Progenitor cell of endocrine pancreas (in vitro differentiated cells): ENCODE results near the gene CNPY4. TPM values are rescaled to one million over a fixed set of nuclear protein-coding genes. Genes with fewer than 3 reads are reported as not detected.

Experiments
- DNase-seq: peaks from one replicate; pipeline ENCODE4 v3.0.0; 2021; ENCODE audit warnings: low spot score; ENCODE audit not compliant: unreplicated experiment
- H3K27ac Mint-ChIP-seq: 2 replicates; pipeline ENCODE4 v1.8.0; 2021; ENCODE audit warnings: mild to moderate bottlenecking, moderate library complexity, mixed read lengths
- H3K27me3 Mint-ChIP-seq: 2 replicates; pipeline ENCODE4 v1.8.0; 2021; ENCODE audit warnings: mixed read lengths
- H3K36me3 Mint-ChIP-seq: 2 replicates; pipeline ENCODE4 v1.8.0; 2022; ENCODE audit warnings: mixed read lengths; ENCODE audit not compliant: insufficient read depth
- H3K4me1 Mint-ChIP-seq: 2 replicates; pipeline ENCODE4 v1.8.0; 2021; ENCODE audit warnings: low read depth, mixed read lengths
- H3K4me3 Mint-ChIP-seq: 2 replicates; pipeline ENCODE4 v1.8.0; 2021; ENCODE audit warnings: low read depth, mild to moderate bottlenecking, moderate library complexity, mixed read lengths
- H3K9me3 Mint-ChIP-seq: 2 replicates; pipeline ENCODE4 v1.8.0; 2021; ENCODE audit warnings: low read depth, mixed read lengths
- total RNA-seq: library from RNA; stranded (reverse); gene quantifications from 2 replicates; pipeline ENCODE4 v1.2.1, GENCODE V29; 2021
- TF ChIP-seq, protein P1 (sequence below): fragments of 200-600 bp; sonication (generic); IDR thresholded peaks from one replicate; pipeline ENCODE4 v1.5.0; 2021; ENCODE audit warnings: antibody characterized with exemption, mild to moderate bottlenecking; ENCODE audit not compliant: unreplicated experiment

The CNPY4 gene
- total RNA-seq, 1 donor from 2014 or later = 25.5 TPM

DNA sequence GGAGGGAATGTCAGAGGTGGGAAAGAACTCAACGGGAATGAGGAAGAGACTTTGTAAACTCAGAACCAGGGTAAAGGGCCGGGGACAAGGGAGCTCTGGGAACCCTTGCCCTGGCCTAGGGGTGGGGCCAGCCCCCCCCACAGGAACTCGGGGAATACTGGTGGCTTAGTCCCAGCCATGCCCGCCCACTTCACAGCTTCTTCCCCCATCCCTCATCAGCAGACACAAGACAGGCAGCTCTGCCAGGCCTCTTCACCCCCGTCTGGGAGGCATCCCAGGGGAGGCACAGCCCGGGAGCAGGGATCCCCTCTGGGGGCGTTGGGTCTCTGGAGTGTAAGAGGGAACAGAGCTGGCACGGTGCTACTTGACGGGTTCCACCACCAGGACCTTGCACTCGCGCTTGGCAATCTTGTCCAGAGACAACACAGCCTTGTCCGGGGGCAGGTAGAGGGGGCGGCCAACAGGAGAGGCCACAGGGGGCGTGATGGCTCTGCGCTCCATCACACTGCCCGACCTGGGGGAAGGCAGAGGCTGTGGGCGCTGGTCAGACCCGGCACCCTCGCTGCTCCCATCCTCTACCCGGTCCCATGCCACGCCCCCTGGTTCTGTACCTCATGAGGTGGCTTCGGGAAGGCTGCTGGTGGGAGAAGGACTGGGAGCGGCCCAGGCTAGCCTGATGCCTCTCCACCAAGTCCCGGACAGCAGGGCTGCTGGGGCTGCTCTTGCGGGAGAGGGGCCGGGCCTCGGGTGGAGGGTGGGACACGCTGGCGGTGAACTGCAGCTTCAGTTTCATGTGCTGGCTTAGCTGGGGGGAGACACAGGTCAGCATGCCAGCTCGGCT lies 35.4 kb downstream of the CNPY4 start:
- Mint-ChIP-seq H3K4me1 (peaks cover 11% of the 10 kb centered on the region), H3K4me3 (no peak overlapping the region), H3K27ac (no peak overlapping the region), H3K27me3 (no peaks in the 10 kb centered on the region), H3K36me3 (peaks cover 15% of the 10 kb centered on the region), H3K9me3 (no peaks in the 10 kb centered on the region)
- no peak for DNase-seq
- TF ChIP-seq, protein P1, sequence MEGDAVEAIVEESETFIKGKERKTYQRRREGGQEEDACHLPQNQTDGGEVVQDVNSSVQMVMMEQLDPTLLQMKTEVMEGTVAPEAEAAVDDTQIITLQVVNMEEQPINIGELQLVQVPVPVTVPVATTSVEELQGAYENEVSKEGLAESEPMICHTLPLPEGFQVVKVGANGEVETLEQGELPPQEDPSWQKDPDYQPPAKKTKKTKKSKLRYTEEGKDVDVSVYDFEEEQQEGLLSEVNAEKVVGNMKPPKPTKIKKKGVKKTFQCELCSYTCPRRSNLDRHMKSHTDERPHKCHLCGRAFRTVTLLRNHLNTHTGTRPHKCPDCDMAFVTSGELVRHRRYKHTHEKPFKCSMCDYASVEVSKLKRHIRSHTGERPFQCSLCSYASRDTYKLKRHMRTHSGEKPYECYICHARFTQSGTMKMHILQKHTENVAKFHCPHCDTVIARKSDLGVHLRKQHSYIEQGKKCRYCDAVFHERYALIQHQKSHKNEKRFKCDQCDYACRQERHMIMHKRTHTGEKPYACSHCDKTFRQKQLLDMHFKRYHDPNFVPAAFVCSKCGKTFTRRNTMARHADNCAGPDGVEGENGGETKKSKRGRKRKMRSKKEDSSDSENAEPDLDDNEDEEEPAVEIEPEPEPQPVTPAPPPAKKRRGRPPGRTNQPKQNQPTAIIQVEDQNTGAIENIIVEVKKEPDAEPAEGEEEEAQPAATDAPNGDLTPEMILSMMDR = no peak

DNA sequence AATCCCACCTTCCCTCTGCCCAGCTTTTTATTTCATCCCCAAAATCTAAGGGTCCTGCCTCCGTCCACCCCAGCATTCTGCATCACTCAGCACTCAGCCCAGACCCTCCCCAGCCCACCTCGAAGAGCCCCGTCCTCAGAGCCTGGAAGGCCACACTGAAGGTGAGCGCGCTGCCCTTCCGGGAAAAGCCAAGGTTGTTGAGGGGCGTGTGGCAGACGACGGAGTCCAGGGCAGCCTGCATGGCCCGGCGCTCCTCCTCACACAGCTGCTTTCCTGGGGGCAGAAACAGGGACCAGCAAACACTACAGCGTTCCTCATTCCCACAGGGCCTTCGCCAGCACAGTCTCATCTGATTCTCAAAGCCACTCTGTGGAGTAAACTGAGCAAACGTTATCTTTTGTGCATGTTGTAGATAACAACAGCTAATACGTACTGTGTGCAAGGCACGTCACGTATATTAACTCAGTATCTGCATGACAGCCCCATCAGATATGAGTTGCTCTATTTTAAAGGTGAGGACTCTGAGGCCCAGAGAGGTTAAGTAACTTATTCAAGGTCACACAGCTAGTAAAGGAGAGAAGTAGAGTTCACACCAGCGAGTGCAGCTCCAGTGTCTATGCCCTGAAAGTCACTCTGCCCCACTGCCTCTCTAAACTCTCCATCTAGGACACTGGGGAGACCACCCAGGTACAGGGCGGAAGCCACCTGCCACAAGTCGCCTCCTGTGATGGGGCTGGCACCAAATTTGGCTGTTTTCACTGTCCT lies 36.3 kb downstream of the CNPY4 start:
- H3K27me3 Mint-ChIP-seq = no peaks in the 10 kb centered on the region
- no peak overlapping the region for H3K27ac Mint-ChIP-seq
- TF ChIP-seq, protein P1 = no peak
- H3K4me3 Mint-ChIP-seq = no peak overlapping the region
- H3K9me3 Mint-ChIP-seq = no peaks in the 10 kb centered on the region
- H3K4me1 Mint-ChIP-seq = peaks cover 9% of the 10 kb centered on the region
- DNase-seq = no peak
- H3K36me3 Mint-ChIP-seq = peaks cover 11% of the 10 kb centered on the region

DNA sequence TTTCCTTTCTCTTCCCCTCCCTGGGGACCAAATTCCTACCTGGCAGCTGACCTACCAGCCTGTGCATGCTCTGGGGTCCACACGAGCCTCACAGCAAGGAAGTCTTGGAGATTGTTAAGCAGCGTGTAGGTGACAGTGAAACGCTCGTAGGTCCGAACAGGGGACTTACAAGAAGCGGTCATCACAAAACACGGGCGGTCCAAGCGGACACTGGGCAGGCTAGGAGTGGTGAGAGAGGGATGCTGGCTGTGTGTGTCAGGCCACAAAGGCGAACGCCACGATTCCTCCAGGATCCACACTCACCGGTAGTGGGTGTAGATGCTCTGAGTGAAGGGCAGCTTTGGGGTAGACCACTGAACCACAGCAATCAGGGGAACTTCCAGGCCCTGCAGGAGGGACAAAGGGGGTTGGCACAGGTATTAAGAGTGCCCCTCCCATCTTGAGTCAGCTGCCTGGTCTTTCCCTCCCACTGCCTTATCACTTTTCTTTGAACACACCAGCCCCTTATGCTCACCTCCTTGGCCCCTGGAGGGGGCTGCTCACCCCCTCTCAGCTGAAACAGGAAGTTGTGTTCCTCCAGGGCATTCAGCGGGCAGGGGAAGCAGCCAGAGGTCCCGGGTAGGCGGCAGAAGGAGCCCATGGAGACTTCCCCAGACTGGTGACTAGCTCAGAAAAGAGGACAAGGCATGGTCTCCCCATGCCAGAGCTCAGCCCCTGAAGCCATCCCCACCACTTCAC lies 37.1 kb downstream of the CNPY4 start:
- Mint-ChIP-seq H3K4me1 (peaks cover 9% of the 10 kb centered on the region), H3K9me3 (no peaks in the 10 kb centered on the region), H3K36me3 (peaks cover 11% of the 10 kb centered on the region), H3K4me3 (peak overlapping the region; percentile 71), H3K27me3 (no peaks in the 10 kb centered on the region), H3K27ac (peak overlapping the region; percentile 20)
- no peak for DNase-seq
- TF ChIP-seq, protein P1 = no peak

DNA sequence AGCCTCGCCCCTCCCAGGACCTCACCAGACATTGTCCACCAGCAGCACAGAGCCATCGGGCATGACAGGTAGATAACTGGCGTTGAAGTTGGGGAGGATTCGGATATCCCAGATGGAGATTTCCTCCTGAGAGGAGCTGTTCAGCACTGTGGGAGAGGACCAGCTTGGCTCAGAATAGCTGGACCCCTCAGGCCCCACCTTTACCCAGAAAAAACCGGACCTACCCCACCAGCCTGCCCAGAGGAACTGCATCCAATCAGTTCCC lies 37.6 kb downstream of the CNPY4 start:
- no peak for DNase-seq
- no peaks in the 10 kb centered on the region for H3K27me3 Mint-ChIP-seq
- TF ChIP-seq, protein P1 = no peak
- peaks cover 9% of the 10 kb centered on the region for H3K4me1 Mint-ChIP-seq
- peak overlapping the region; percentile 71 for H3K4me3 Mint-ChIP-seq
- H3K27ac Mint-ChIP-seq = no peak overlapping the region
- H3K9me3 Mint-ChIP-seq = no peaks in the 10 kb centered on the region
- H3K36me3 Mint-ChIP-seq = peaks cover 11% of the 10 kb centered on the region
